Breast epithelium (tissue), 3 donors: Measurements from ENCODE around the gene NAT9.

Source experiments
- POLR2A ChIP-seq: fragments of 450-650 bp; IDR thresholded peaks from one replicate; pipeline ENCODE4 v1.6.1; 2016; ENCODE audit warnings: antibody characterized with exemption, mild to moderate bottlenecking, moderate library complexity
- TF ChIP-seq, protein P1 (sequence below), 3 donors: fragments of 450-650 bp; IDR thresholded peaks; one replicate each; pipeline ENCODE4 v1.5.1; 2016 to 2017; ENCODE audit warnings: antibody characterized with exemption in 3 of 3, mild to moderate bottlenecking in 3 of 3, moderate library complexity in 3 of 3

DNA sequence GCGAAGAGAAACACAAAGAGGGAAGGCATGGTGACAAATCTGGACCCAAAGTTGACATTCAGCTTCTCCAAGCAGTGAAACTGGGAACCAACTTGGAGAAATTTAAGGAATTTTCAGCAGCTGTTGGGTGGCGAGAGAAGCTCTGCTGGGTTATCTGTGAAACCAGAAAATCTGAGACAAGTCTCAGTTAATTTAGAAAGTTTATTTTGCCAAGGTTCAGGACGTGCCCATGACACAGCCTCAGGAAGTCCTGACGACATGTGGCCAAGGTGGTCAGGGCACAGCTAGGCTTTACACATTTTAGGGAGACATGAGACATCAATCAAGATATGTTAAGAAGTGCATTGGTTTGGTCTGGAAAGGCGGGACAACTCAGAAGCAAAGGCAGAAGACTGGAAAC is 52.3 kb downstream of the NAT9 start:
- TF ChIP-seq, protein P1, sequence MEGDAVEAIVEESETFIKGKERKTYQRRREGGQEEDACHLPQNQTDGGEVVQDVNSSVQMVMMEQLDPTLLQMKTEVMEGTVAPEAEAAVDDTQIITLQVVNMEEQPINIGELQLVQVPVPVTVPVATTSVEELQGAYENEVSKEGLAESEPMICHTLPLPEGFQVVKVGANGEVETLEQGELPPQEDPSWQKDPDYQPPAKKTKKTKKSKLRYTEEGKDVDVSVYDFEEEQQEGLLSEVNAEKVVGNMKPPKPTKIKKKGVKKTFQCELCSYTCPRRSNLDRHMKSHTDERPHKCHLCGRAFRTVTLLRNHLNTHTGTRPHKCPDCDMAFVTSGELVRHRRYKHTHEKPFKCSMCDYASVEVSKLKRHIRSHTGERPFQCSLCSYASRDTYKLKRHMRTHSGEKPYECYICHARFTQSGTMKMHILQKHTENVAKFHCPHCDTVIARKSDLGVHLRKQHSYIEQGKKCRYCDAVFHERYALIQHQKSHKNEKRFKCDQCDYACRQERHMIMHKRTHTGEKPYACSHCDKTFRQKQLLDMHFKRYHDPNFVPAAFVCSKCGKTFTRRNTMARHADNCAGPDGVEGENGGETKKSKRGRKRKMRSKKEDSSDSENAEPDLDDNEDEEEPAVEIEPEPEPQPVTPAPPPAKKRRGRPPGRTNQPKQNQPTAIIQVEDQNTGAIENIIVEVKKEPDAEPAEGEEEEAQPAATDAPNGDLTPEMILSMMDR (IDR thresholded peaks at IDR 0.05): no peak
- TF ChIP-seq POLR2A: no peak
